GM19397 (cell line): Measurements from ENCODE around the gene GPR137B.

Source experiments
- ATAC-seq: cut with Tn5 transposase; IDR thresholded peaks from one replicate; pipeline ENCODE4 v1.9.1; 2021; ENCODE audit warnings: mild to moderate bottlenecking, moderate library complexity; ENCODE audit not compliant: unreplicated experiment

The GPR137B gene

DNA sequence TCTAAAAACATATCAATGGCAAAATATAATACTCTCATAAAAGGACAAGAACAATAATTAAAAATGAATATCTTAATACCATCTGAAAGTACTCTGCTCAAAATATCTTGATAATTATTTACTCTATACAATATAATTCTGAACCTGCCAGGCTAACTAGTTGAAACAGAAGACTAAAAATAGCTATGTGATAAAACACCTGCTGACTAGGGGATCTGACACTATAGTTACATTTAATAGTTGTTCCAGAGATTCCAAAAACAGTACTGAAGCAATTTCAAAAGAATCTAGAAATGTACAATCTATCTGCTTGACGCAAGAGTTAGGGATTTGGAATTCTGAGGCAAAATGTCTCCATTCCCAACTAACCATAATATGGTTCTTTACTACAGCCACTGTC, 109.2 kb downstream of the GPR137B start:
- ATAC-seq: no peak

DNA sequence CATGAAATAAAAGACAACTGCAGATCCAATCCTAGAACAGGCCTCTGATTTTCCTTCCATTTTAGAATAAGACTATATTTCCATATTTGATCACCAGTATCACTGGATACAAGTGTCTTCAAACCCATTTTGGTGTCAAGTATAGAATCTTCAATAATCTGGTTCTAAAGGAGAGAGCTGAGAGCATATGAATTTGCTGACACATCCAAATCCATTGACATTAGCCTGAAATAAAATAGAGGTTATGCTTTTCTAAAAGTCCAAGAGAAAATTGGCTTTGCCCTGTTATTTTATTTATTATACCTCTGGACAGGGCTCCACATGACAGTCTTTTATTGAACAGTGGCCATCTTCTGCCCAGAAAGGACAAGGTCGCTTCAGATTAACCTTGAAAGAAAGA, 110.8 kb downstream of the GPR137B start:
- no peak for ATAC-seq

DNA sequence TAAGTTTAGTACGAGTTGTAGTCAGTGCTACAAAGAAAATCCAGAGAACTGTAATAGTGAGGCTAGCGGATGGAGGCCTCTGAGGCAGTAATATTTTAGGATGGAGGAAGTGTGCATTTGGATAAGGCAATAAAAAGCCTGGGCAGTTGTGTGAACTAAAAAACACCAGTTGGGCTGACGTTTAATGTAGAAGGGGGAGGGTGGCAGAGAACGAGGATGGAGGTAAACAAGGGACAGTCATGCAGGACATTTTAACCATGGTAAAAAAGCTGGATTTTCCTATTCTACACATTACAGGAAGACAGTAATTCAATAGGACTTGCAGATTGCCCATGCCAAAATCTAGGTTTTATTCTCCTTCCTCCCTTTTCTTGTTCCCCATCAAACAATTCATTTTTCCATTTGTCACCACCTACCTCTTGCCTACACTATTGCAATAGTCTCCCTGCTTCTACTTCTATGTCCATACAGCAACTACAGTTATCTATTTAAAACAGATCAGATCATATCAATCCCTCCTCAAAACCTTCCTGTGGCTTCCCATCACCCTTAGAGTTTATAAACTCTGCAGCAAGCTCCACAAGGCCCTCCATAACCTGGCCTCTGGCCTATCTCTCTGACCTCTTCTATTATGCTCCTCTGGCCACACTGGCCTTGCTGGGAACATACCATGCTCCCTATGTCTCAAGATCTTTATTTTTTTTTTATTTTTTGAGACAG, 111.7 kb downstream of the GPR137B start:
- no peak for ATAC-seq

DNA sequence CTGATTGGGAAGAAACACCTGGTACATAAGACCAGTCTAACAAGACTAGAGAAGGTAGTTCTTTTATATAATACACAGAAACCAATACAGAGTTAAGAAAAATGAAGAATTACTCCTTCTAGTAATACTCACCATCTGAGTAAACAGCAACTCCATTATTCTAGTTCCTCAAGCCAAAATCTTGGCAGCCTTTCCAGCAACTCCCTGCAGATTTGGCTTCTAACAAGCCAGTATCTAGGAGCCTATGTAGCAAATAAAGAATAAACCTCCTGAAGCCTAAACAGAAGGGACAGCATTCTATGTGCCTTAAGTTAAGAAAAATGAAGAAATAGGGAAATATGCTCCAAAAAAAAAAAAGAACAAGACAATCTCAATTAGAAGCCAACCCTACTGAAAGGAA, 114.9 kb downstream of the GPR137B start:
- no peak for ATAC-seq

DNA sequence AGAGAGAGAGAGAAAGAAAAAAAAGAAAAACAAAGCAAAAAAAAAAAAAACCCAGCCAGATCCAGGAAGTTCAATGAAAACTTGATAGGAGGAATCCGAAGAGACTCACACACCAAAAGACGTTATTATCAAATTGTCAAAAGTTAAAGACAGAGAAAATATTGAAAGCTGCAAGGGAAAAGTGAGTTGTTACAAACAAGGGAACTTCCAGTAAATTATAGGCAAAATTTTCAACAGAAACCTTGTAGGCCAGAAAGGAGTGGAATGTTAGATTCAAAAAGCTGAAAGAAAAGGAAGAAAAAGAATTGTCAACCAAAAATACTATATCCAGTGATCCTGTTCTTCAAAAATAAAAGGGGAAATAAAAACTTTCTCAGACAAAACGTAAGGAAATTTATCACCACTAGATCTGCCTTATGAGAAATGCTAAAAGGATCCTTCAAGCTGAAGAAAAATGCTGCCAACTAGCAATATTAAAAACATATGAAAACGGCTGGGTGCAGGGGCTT, 115.8 kb downstream of the GPR137B start:
- ATAC-seq: no peak
